PC-9 (cell line): ENCODE measurements around the gene DNAJC18.

ENCODE experiments used
- EZH2 ChIP-seq: fragments of 200-600 bp; sonication (generic); IDR thresholded peaks from 2 replicates; pipeline ENCODE4 v1.8.0; 2017; ENCODE audit warnings: antibody characterized with exemption, low read depth
- TF ChIP-seq, protein P1 (sequence below): fragments of 200-600 bp; sonication (generic); conservative IDR thresholded peaks from 2 replicates; pipeline ENCODE4 v1.6.1; 2017; ENCODE audit warnings: mixed run types, antibody characterized with exemption, mild to moderate bottlenecking, moderate library complexity

DNA sequence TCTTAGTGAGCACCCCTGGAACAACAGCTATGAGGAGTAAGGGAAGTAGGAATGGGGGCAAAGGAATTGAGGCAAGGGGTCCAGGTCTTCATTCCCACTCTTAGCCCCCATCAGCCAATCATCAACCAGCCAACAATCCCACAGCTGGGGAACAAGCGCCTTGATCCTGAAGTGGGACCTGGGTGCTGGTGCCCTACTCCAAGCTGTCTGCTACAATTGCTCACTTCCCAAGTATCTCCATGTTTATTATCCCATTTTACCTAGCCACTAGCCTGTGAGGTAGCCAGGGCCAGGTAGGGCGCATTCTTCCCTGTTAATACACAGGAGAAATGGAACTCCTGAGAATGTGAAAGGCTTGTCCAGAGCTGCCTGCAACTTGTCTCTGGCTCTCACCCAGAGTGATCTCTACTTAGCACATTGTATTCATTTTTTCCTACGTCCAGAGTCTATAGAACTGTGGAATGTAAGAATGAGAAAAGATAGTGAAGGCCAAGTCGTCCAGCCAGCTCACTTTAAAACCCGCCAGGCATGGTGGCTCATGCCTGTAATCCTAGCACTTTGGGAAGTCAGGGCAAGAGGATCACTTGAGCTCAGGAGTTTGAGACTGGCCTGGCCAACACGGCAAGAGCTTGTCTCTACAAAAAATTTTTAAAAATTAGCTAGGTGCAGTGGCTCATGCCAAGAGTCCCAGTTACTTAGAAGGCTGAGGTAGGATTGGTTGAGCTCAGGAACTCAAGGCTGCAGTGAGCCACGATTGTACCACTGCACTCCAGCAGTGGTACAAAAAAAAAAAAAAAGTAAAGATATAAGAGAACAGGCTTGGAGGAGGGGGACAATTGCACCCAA lies 6.2 kb upstream of the DNAJC18 start:
- TF ChIP-seq, protein P1, sequence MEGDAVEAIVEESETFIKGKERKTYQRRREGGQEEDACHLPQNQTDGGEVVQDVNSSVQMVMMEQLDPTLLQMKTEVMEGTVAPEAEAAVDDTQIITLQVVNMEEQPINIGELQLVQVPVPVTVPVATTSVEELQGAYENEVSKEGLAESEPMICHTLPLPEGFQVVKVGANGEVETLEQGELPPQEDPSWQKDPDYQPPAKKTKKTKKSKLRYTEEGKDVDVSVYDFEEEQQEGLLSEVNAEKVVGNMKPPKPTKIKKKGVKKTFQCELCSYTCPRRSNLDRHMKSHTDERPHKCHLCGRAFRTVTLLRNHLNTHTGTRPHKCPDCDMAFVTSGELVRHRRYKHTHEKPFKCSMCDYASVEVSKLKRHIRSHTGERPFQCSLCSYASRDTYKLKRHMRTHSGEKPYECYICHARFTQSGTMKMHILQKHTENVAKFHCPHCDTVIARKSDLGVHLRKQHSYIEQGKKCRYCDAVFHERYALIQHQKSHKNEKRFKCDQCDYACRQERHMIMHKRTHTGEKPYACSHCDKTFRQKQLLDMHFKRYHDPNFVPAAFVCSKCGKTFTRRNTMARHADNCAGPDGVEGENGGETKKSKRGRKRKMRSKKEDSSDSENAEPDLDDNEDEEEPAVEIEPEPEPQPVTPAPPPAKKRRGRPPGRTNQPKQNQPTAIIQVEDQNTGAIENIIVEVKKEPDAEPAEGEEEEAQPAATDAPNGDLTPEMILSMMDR = no peak
- TF ChIP-seq EZH2 = no peak
